A172 (cell line): ENCODE results near the gene NR1D1. TPM values are rescaled to one million over a fixed set of nuclear protein-coding genes. Genes with fewer than 3 reads are reported as not detected.

ENCODE experiments used
- DNase-seq: peaks from one replicate; pipeline ENCODE4 v3.0.0-alpha.2; 2015; ENCODE audit warnings: low spot score
- total RNA-seq: library from RNA; depleted of rRNA; stranded (reverse); fragments of >200 nt; shearing (Covaris generic); gene quantifications from 2 replicates; pipeline ENCODE4 v1.2.3, GENCODE V29; 2014

The NR1D1 gene
- total RNA-seq, 1 experiment from 2014 or later = 1.1 TPM

- no peak for DNase-seq
Measured at GRCh38 chr17:40097087-40097486, 3.3 kb downstream of the NR1D1 start.

- DNase-seq = peak; percentile 46
Measured at GRCh38 chr17:40095944-40096791, 4.2 kb downstream of the NR1D1 start.

- no peak for DNase-seq
Measured at GRCh38 chr17:40095351-40095943, 4.9 kb downstream of the NR1D1 start.

GRCh38 chr17:40094874-40095273 is 5.5 kb downstream of the NR1D1 start:
- DNase-seq = no peak

- no peak for DNase-seq
Measured at GRCh38 chr17:40093580-40094201, 6.7 kb downstream of the NR1D1 start.

GRCh38 chr17:40093005-40093579 is 7.3 kb downstream of the NR1D1 start:
- no peak for DNase-seq

- DNase-seq = no peak
Measured at GRCh38 chr17:40092581-40092980, 7.8 kb downstream of the NR1D1 start.

GRCh38 chr17:40091691-40092397 is 8.5 kb downstream of the NR1D1 start:
- no peak for DNase-seq

GRCh38 chr17:40090237-40091119 is 9.9 kb downstream of the NR1D1 start:
- no peak for DNase-seq

- no peak for DNase-seq
Measured at GRCh38 chr17:40089077-40089895, 11.1 kb downstream of the NR1D1 start.

GRCh38 chr17:40087903-40088718 is 12.3 kb downstream of the NR1D1 start:
- no peak for DNase-seq

- DNase-seq = no peak
Measured at GRCh38 chr17:40087049-40087794, 13.2 kb downstream of the NR1D1 start.

GRCh38 chr17:40086150-40087044 is 14.0 kb downstream of the NR1D1 start:
- DNase-seq = no peak

- no peak for DNase-seq
Measured at GRCh38 chr17:40084477-40084876, 15.9 kb downstream of the NR1D1 start.

GRCh38 chr17:40079545-40079944 is 20.8 kb downstream of the NR1D1 start:
- no peak for DNase-seq

GRCh38 chr17:40076591-40076990 is 23.8 kb downstream of the NR1D1 start:
- no peak for DNase-seq

- no peak for DNase-seq
Measured at GRCh38 chr17:40075942-40076498, 24.4 kb downstream of the NR1D1 start.
